HL-60 (cell line): ENCODE measurements around the gene RECQL5.

Source experiments
- DNase-seq, 2 experiments: peaks; one replicate each; pipeline ENCODE4 v3.0.0-alpha.2; 2010 to 2020; ENCODE audit warnings: low read depth in 1 of 2, low spot score in 1 of 2
- H3K27ac ChIP-seq: fragments of 250-450 bp; sonication (Bioruptor Pico); replicated peaks from 2 replicates; pipeline ENCODE4 v1.5.1; 2020; ENCODE audit warnings: mild to moderate bottlenecking, moderate library complexity
- H3K27me3 ChIP-seq: fragments of 250-450 bp; sonication (Bioruptor Pico); 2 replicates; pipeline ENCODE4 v1.5.1; 2021; ENCODE audit warnings: mild to moderate bottlenecking, moderate library complexity; ENCODE audit not compliant: insufficient read depth, poor library complexity, severe bottlenecking
- H3K4me3 ChIP-seq: replicated peaks from 2 replicates; pipeline ENCODE4 v1.5.1; 2011; ENCODE audit warnings: mild to moderate bottlenecking, control low read depth, low read length; ENCODE audit not compliant: insufficient read depth
- GABPA ChIP-seq: IDR thresholded peaks from 2 replicates; pipeline ENCODE4 v1.6.1; 2012; ENCODE audit warnings: low read depth
- POLR2AphosphoS5 ChIP-seq: IDR thresholded peaks from 2 replicates; pipeline ENCODE4 v1.6.1; 2012; ENCODE audit warnings: low read depth
- SPI1 ChIP-seq: IDR thresholded peaks from 2 replicates; pipeline ENCODE4 v1.6.1; 2012; ENCODE audit warnings: low read depth, mild to moderate bottlenecking, borderline replicate concordance
- TF ChIP-seq, protein P1 (sequence below): IDR thresholded peaks from 2 replicates; pipeline ENCODE4 v1.6.1; 2012; ENCODE audit warnings: low read depth; ENCODE audit not compliant: insufficient replicate concordance
- TF ChIP-seq, protein P2 (sequence below): IDR thresholded peaks from one replicate; pipeline ENCODE4 v1.5.1; 2011; ENCODE audit warnings: low read length, control low read depth, inconsistent platforms; ENCODE audit not compliant: insufficient read depth

RECQL5 gene

DNA sequence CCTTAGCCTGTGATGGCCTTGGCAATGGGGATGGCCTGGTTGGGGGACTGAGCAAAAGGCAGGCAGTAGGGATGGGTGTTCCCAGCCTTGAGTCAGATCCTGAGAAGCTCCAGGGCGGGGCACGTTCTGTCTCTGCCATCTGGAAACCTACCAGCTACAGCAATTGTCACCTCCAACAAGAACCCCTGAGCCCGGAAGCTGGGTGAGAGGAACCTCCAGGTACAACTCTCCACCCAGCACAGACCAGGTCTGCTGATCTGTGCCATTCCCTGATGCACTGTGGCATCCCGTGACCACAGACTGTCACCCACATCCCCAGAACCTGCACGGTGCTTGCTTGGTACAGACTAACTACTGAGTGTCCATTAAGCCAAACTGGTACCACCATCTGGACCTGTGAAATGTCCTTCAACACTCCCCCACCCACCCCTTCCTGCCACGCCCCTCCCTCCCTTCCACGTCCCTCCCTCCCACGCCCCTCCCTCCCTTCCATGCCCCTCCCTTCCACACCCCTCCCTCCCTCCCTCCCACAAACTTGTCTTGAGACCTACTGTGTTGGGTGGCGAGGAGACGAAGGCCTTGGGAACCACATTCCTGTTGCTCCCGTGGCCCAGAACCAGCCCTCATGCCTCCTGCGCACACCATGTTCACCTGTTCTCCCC, 62.8 kb downstream of the RECQL5 start:
- no peak overlapping the region for H3K27ac ChIP-seq
- TF ChIP-seq POLR2AphosphoS5 (no peak), SPI1 (no peak), GABPA (no peak)
- TF ChIP-seq, protein P1, sequence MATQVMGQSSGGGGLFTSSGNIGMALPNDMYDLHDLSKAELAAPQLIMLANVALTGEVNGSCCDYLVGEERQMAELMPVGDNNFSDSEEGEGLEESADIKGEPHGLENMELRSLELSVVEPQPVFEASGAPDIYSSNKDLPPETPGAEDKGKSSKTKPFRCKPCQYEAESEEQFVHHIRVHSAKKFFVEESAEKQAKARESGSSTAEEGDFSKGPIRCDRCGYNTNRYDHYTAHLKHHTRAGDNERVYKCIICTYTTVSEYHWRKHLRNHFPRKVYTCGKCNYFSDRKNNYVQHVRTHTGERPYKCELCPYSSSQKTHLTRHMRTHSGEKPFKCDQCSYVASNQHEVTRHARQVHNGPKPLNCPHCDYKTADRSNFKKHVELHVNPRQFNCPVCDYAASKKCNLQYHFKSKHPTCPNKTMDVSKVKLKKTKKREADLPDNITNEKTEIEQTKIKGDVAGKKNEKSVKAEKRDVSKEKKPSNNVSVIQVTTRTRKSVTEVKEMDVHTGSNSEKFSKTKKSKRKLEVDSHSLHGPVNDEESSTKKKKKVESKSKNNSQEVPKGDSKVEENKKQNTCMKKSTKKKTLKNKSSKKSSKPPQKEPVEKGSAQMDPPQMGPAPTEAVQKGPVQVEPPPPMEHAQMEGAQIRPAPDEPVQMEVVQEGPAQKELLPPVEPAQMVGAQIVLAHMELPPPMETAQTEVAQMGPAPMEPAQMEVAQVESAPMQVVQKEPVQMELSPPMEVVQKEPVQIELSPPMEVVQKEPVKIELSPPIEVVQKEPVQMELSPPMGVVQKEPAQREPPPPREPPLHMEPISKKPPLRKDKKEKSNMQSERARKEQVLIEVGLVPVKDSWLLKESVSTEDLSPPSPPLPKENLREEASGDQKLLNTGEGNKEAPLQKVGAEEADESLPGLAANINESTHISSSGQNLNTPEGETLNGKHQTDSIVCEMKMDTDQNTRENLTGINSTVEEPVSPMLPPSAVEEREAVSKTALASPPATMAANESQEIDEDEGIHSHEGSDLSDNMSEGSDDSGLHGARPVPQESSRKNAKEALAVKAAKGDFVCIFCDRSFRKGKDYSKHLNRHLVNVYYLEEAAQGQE: no peak
- TF ChIP-seq, protein P2, sequence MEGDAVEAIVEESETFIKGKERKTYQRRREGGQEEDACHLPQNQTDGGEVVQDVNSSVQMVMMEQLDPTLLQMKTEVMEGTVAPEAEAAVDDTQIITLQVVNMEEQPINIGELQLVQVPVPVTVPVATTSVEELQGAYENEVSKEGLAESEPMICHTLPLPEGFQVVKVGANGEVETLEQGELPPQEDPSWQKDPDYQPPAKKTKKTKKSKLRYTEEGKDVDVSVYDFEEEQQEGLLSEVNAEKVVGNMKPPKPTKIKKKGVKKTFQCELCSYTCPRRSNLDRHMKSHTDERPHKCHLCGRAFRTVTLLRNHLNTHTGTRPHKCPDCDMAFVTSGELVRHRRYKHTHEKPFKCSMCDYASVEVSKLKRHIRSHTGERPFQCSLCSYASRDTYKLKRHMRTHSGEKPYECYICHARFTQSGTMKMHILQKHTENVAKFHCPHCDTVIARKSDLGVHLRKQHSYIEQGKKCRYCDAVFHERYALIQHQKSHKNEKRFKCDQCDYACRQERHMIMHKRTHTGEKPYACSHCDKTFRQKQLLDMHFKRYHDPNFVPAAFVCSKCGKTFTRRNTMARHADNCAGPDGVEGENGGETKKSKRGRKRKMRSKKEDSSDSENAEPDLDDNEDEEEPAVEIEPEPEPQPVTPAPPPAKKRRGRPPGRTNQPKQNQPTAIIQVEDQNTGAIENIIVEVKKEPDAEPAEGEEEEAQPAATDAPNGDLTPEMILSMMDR: no peak
- no peak overlapping the region for H3K4me3 ChIP-seq
- no peak for DNase-seq
- no peaks in the 10 kb centered on the region for H3K27me3 ChIP-seq

DNA sequence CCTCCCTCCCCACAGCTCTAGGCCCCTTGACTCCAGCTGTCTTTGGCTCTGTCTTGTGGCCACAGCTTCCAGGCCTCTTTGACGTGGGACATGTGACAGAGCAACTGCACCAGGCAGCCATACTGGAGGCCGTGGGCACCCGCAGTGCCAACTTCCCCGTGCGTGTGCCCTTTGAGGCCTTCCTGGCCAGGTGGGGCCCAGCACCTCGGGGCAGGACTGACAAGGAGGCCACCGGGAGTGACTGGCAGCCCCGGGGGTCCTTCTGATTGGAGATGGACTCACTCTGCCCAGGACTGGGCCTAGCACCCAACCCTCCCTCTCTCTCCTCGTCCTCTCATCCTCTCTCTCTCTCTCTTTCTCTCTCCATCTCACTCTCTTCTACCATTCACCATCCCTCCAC, 63.8 kb downstream of the RECQL5 start:
- H3K4me3 ChIP-seq: no peak overlapping the region
- TF ChIP-seq, protein P2: no peak
- TF ChIP-seq, protein P1: no peak
- TF ChIP-seq GABPA: no peak
- no peak for TF ChIP-seq POLR2AphosphoS5
- no peak for DNase-seq
- H3K27me3 ChIP-seq: no peaks in the 10 kb centered on the region
- H3K27ac ChIP-seq: no peak overlapping the region

DNA sequence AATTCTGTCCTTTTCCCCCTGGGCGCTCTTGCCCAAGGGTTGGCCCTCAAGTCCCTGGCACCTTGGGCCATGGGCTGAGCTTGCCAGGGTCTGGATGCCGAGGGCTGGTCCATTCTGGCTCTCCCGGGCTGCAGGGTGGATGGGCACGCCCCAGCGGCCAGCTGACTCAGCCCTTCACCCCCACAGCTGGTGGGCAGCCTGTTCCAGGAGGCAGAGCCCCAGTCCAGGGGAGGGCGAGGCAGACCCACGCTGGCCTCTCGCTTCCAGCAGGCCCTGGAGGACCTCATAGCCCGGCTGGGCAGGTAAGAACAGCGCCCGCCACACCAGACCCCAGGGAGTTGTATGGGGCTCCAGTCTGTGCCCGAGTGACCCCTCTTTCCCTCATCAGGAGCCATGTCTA, 64.3 kb downstream of the RECQL5 start:
- no peaks in the 10 kb centered on the region for H3K27me3 ChIP-seq
- no peak overlapping the region for H3K27ac ChIP-seq
- DNase-seq: no peak
- no peak overlapping the region for H3K4me3 ChIP-seq
- TF ChIP-seq POLR2AphosphoS5 (no peak), GABPA (no peak), SPI1 (no peak)
- TF ChIP-seq, protein P2: no peak
- TF ChIP-seq, protein P1: no peak
